RWPE1 (cell line): ENCODE results near the gene KAT8.

ENCODE experiments used
- CTCF ChIA-PET: fragments of 350-600 bp; sonication (Branson Sonifier 250); formaldehyde crosslinking; extraction: SDS; loops from one replicate; lab custom pipeline; 2021; lab: Yijun Ruan, JAX
- POLR2A ChIA-PET: fragments of 400-600 bp; formaldehyde crosslinking; extraction: SDS; loops from one replicate; lab custom pipeline; 2020; ENCODE audit warnings: antibody characterized with exemption; ENCODE audit not compliant: low non-redundant PET; lab: Yijun Ruan, JAX
- DNase-seq: peaks from one replicate; pipeline ENCODE4 v3.0.0; 2012; ENCODE audit warnings: low spot score
- H3K27ac ChIP-seq: fragments of 450-650 bp; 2 replicates; pipeline ENCODE4 v1.5.1; 2017
- CTCF ChIP-seq: fragments of 450-650 bp; conservative IDR thresholded peaks from 2 replicates; pipeline ENCODE4 v1.5.1; 2017; ENCODE audit warnings: low read depth, mild to moderate bottlenecking

Gene KAT8

DNA sequence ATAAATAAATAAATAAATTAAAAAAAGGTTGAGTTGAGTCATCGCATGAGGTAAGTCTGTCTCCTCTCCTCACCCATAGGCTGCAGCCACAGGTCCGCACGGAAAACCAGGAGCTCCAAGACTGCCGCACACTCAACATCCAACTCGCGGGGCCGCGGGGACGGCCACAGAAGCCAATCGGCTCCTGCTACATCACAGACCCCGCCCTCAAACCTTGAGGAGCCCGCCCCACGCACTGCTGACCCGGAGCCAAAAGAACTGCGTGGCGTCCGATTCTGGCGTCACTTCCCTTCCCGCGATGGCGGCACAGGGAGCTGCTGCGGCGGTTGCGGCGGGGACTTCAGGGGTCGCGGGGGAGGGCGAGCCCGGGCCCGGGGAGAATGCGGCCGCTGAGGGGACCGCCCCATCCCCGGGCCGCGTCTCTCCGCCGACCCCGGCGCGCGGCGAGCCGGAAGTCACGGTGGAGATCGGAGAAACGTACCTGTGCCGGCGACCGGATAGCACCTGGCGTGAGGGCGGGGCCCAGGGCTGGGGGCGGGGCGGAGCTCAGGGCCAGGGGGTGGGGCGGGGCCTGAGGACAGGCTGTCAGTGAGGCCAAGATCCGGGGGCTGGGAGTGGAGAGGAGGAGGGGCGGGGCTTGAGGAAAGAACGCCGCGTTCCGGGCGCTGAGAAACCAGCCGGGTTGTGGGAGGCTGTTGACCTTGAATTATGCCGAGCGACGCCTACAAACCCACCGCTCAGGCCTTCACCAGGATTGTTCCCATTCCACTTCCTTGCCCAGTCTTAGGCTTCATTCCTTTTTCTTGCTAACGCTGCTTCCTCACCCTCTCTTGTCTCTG lies at the start of gene KAT8:
KAT8 (plus strand) TSS at position 281 of the 839 bp plus-strand sequence; CDS start at position 299, 18 bp downstream.
- DNase-seq = peak; percentile 98
- POLR2A ChIA-PET = interaction anchor here (0.5 to 1.7 kb wide), 12 partner anchors 11 to 340 kb away, joined by 3 to 15 read pairs (median 4); partner anchors contain the start of gene PRSS8
- CTCF ChIA-PET = interaction anchor here (0.6 to 1.4 kb wide), 3 partner anchors 25 to 467 kb away, joined by 3 to 7 read pairs (median 5); partner anchors contain the start of gene PRR14
- no peak for TF ChIP-seq CTCF
- H3K27ac ChIP-seq = peak within 1 kb of the TSS; percentile 92

DNA sequence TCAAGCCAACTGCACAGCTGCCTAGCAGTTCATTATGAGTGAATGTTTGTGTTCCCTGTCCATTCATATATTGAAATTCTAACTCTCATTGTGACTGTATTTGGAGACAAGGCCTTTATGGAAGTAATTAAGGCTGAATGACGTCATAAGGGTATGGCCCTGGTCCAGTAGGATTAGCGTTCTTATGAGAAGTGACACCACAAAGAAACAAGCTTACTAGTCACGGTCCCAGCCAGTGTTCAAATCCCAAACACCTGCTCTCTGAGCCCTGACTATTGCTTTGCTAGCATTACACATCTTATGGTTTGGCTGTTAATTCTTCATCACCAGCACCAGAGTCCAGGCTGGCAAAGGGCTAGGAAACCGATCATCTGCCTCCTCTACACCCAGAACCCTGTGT lies 45.6 kb upstream of the KAT8 start:
- ChIA-PET POLR2A (no interaction called here), CTCF (interaction anchor here (0.8 kb wide), 1 partner anchor 86 kb away, joined by 5 read pairs; no protein-coding TSS in a partner anchor)
- TF ChIP-seq CTCF = no peak
- peak overlapping the region; percentile 93 for H3K27ac ChIP-seq
- no peak for DNase-seq

GRCh38 chr16:31072540-31073141 lies 44.8 kb upstream of the KAT8 start:
- DNase-seq = peak; percentile 33
- peak overlapping the region; percentile 93 for H3K27ac ChIP-seq
- ChIA-PET POLR2A (interaction anchor here (0.7 kb wide), 1 partner anchor 181 kb away, joined by 3 read pairs; no protein-coding TSS in a partner anchor), CTCF (interaction anchor here (0.8 to 2.0 kb wide), 2 partner anchors 87 kb away, joined by 5 to 10 read pairs; partner anchors contain the start of gene HSD3B7)
- TF ChIP-seq CTCF = no peak

DNA sequence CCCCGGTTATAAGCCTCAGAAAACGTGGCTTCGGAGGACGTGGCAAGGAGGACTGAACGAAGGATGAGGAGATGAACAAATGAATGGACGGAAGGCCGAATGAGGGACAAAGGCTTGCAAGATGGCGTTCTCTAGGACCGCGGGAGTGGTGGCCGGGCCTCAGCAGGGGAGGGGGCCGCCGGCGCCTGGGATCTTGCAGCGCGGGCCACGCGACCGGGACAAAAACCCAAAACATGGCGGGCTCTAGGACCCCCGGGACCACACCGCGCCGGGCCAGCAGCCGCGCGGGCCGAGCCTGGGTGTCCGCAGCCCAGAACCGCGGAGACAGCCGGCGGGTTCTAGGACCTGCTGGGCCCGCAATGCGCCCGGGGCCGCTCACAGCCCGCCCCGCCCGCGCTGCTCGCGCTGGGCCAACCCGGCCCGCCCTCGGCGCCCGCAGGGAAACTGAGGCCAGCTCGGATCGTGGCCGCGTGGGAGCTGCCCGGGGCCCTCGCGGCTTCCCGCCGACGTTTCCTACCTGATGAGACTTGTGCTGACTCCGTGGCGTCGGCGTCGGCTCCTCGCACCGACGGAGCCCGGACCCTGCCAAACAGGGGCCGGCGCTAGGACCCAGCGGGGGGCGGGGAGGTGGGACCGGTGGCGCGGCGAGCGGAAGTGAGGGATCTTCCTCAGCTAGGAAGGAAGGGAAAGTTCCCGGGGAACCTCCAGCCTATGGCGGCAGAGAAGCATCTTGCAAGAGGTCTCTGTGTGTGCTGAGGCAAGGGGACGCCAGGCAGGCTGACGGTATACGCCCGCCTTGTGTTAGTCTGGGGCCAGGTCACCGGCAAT lies 44.1 kb upstream of the KAT8 start:
- CTCF ChIA-PET = interaction anchor here (0.9 to 2.0 kb wide), 2 partner anchors 69 to 88 kb away, joined by 4 to 10 read pairs; partner anchors contain the start of gene HSD3B7
- peak overlapping the region; percentile 93 for H3K27ac ChIP-seq
- POLR2A ChIA-PET = interaction anchor here (0.6 to 1.4 kb wide), 2 partner anchors 19 to 73 kb away, joined by 3 to 22 read pairs; no protein-coding TSS in a partner anchor
- peak; percentile 92 for DNase-seq
- no peak for TF ChIP-seq CTCF

GRCh38 chr16:31073970-31074813 lies 43.3 kb upstream of the KAT8 start, which contains the start of the genes ZNF646 and ZNF668:
TSS of gene ZNF646 (plus strand) at chr16:31074422. CDS start at chr16:31076325, 1,903 bp downstream.
TSS of gene ZNF668 (minus strand) at chr16:31074240. CDS start at chr16:31064459, 9,781 bp downstream.
- ChIA-PET CTCF (interaction anchor here (0.9 to 2.0 kb wide), 2 partner anchors 68 to 89 kb away, joined by 4 to 10 read pairs; partner anchors contain the start of gene HSD3B7), POLR2A (interaction anchor here (0.6 to 1.4 kb wide), 3 partner anchors 10 to 72 kb away, joined by 3 to 22 read pairs (median 3); no protein-coding TSS in a partner anchor)
- H3K27ac ChIP-seq = peak within 1 kb of the TSS; percentile 93
- peak; percentile 96 for DNase-seq
- no peak for TF ChIP-seq CTCF
